SU-DHL-6 (cell line): ENCODE data around the gene RRAS2.

Experiments
- EZH2phosphoT487 ChIP-seq: fragments of 200-600 bp; sonication (generic), shearing (Covaris generic); conservative IDR thresholded peaks from 2 replicates; pipeline ENCODE4 v1.6.1; 2018; ENCODE audit warnings: mild to moderate bottlenecking, antibody characterized with exemption, low read length, moderate library complexity, mixed read lengths
- TF ChIP-seq, protein P1 (sequence below): fragments of 200-600 bp; sonication (generic); IDR thresholded peaks from one replicate; pipeline ENCODE4 v1.5.1; 2017; ENCODE audit warnings: antibody characterized with exemption, mild to moderate bottlenecking, low read length, moderate library complexity; ENCODE audit not compliant: insufficient read depth, poor library complexity, severe bottlenecking

- TF ChIP-seq, protein P1, sequence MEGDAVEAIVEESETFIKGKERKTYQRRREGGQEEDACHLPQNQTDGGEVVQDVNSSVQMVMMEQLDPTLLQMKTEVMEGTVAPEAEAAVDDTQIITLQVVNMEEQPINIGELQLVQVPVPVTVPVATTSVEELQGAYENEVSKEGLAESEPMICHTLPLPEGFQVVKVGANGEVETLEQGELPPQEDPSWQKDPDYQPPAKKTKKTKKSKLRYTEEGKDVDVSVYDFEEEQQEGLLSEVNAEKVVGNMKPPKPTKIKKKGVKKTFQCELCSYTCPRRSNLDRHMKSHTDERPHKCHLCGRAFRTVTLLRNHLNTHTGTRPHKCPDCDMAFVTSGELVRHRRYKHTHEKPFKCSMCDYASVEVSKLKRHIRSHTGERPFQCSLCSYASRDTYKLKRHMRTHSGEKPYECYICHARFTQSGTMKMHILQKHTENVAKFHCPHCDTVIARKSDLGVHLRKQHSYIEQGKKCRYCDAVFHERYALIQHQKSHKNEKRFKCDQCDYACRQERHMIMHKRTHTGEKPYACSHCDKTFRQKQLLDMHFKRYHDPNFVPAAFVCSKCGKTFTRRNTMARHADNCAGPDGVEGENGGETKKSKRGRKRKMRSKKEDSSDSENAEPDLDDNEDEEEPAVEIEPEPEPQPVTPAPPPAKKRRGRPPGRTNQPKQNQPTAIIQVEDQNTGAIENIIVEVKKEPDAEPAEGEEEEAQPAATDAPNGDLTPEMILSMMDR, result no peak
- no peak for TF ChIP-seq EZH2phosphoT487
Observed at GRCh38 chr11:14229472-14229871, 129.5 kb downstream of the RRAS2 start.
